IMR-90 (cell line): ENCODE measurements around the gene CFAP45. TPM values are rescaled to one million over a fixed set of nuclear protein-coding genes. Genes with fewer than 3 reads are reported as not detected.

Experiments used
- ATAC-seq: fragments of 200-7000 bp; cut with Tn5 transposase; 2 replicates; pipeline ENCODE4 v1.9.1; 2020; ENCODE audit warnings: low read depth, mild to moderate bottlenecking, moderate library complexity
- BruUV-seq: library from RNA; stranded (reverse); fragments of 400-500 nt; replicated peaks from 2 replicates; lab custom pipeline; 2021; lab: Mats Ljungman, UMichigan
- CTCF ChIA-PET: fragments of 300-600 bp; formaldehyde crosslinking; extraction: SDS; loops from one replicate; lab custom pipeline; 2021; ENCODE audit warnings: antibody characterized with exemption; lab: Yijun Ruan, JAX
- POLR2A ChIA-PET: fragments of 300-600 bp; sonication (Branson Sonifier 250); formaldehyde crosslinking; loops from one replicate; lab custom pipeline; 2022; ENCODE audit warnings: antibody characterized with exemption; ENCODE audit not compliant: unreplicated experiment; lab: Charles Lee
- DNase-seq: peaks from one replicate; pipeline ENCODE4 v3.0.0; 2013
- H2AFZ ChIP-seq: replicated peaks from 2 replicates; pipeline ENCODE3; 2013; ENCODE audit warnings: low read length, mild to moderate bottlenecking; ENCODE audit not compliant: poor library complexity
- H2AK5ac ChIP-seq: 2 replicates; pipeline ENCODE4 v1.6.1; 2013; ENCODE audit warnings: low read depth, low read length, inconsistent platforms
- H2AK9ac ChIP-seq: replicated peaks from 2 replicates; pipeline ENCODE3; 2013; ENCODE audit warnings: mild to moderate bottlenecking, low read depth, low read length, moderate library complexity; ENCODE audit not compliant: poor library complexity
- H2BK120ac ChIP-seq: 2 replicates; pipeline ENCODE4 v1.6.1; 2013; ENCODE audit warnings: low read depth, low read length, inconsistent platforms
- H2BK15ac ChIP-seq: 3 replicates; pipeline ENCODE4 v1.6.1; 2013; ENCODE audit warnings: low read depth, low read length, inconsistent platforms
- H2BK20ac ChIP-seq: 2 replicates; pipeline ENCODE4 v1.6.1; 2013; ENCODE audit warnings: low read depth, mild to moderate bottlenecking, inconsistent platforms, low read length, moderate library complexity
- H2BK5ac ChIP-seq: 2 replicates; pipeline ENCODE4 v1.6.1; 2013; ENCODE audit warnings: mild to moderate bottlenecking, low read depth, low read length, inconsistent platforms; ENCODE audit not compliant: poor library complexity, severe bottlenecking
- H3K14ac ChIP-seq: replicated peaks from 2 replicates; pipeline ENCODE4 v1.6.1; 2013; ENCODE audit warnings: low read depth, low read length, inconsistent platforms
- H3K18ac ChIP-seq: 2 replicates; pipeline ENCODE4 v1.6.1; 2013; ENCODE audit warnings: low read depth, low read length, control low read depth
- H3K23ac ChIP-seq: 2 replicates; pipeline ENCODE4 v1.6.1; 2013; ENCODE audit warnings: low read depth, low read length, inconsistent platforms
- H3K27ac ChIP-seq: 2 replicates; pipeline ENCODE4 v1.5.1; 2013; ENCODE audit warnings: mild to moderate bottlenecking, control low read depth, low read length; ENCODE audit not compliant: insufficient read depth
- H3K27me3 ChIP-seq: 2 replicates; pipeline ENCODE4 v1.6.1; 2013; ENCODE audit warnings: low read length; ENCODE audit not compliant: control insufficient read depth, insufficient read depth
- H3K36me3 ChIP-seq: 2 replicates; pipeline ENCODE4 v1.6.1; 2013; ENCODE audit warnings: low read length, mixed read lengths; ENCODE audit not compliant: control insufficient read depth, insufficient read depth
- H3K4ac ChIP-seq: 2 replicates; pipeline ENCODE4 v1.6.1; 2013; ENCODE audit warnings: low read depth, low read length, inconsistent platforms
- H3K4me1 ChIP-seq: 2 replicates; pipeline ENCODE4 v1.6.1; 2013; ENCODE audit warnings: low read length, mixed read lengths; ENCODE audit not compliant: control insufficient read depth, insufficient read depth
- H3K4me2 ChIP-seq: 2 replicates; pipeline ENCODE4 v1.6.1; 2013; ENCODE audit warnings: low read depth, mild to moderate bottlenecking, control low read depth, low read length, moderate library complexity
- H3K4me3 ChIP-seq: 2 replicates; pipeline ENCODE4 v1.5.1; 2013; ENCODE audit warnings: low read depth, mild to moderate bottlenecking, control low read depth, low read length, moderate library complexity; ENCODE audit not compliant: insufficient read depth
- H3K56ac ChIP-seq: 2 replicates; pipeline ENCODE4 v1.6.1; 2013; ENCODE audit warnings: low read length, inconsistent platforms; ENCODE audit not compliant: insufficient read depth; ENCODE audit errors: extremely low read depth
- H3K79me1 ChIP-seq, 2 experiments: 2 replicates each; pipeline ENCODE4 v1.6.1; 2013; ENCODE audit warnings: low read length in 2 of 2, inconsistent platforms in 1 of 2, low read depth in 1 of 2
- H3K9ac ChIP-seq: 2 replicates; pipeline ENCODE4 v1.6.1; 2013; ENCODE audit warnings: low read depth, low read length, control low read depth
- H3K9me1 ChIP-seq: 2 replicates; pipeline ENCODE4 v1.6.1; 2013; ENCODE audit warnings: low read length, inconsistent platforms; ENCODE audit not compliant: insufficient read depth
- H3K9me3 ChIP-seq: 2 replicates; pipeline ENCODE4 v1.6.1; 2013; ENCODE audit warnings: low read length; ENCODE audit not compliant: control insufficient read depth, insufficient read depth
- H4K20me1 ChIP-seq: 2 replicates; pipeline ENCODE4 v1.6.1; 2013; ENCODE audit warnings: low read length, inconsistent platforms; ENCODE audit not compliant: insufficient read depth
- H4K5ac ChIP-seq: 2 replicates; pipeline ENCODE4 v1.6.1; 2013; ENCODE audit warnings: mild to moderate bottlenecking, low read depth, low read length, control low read depth
- H4K8ac ChIP-seq, 2 experiments: 2 replicates each; pipeline ENCODE4 v1.6.1; 2013; ENCODE audit warnings: low read depth in 2 of 2, low read length in 2 of 2, control low read depth in 1 of 2, inconsistent platforms in 1 of 2
- H4K91ac ChIP-seq: 2 replicates; pipeline ENCODE4 v1.6.1; 2013; ENCODE audit warnings: low read depth, low read length, inconsistent platforms; ENCODE audit not compliant: insufficient read depth
- BHLHE40 ChIP-seq: fragments of 150-350 bp; IDR thresholded peaks from 2 replicates; pipeline ENCODE4 v1.6.1; 2016; ENCODE audit warnings: mild to moderate bottlenecking, low read depth, low read length
- CTCF ChIP-seq: conservative IDR thresholded peaks from 2 replicates; pipeline ENCODE4 v1.5.1; 2012; ENCODE audit warnings: mild to moderate bottlenecking, low read depth, low read length, improper control_type of control experiment
- FOS ChIP-seq: fragments of 150-350 bp; IDR thresholded peaks from 2 replicates; pipeline ENCODE4 v1.6.1; 2016; ENCODE audit warnings: low read depth, low read length
- NFE2L2 ChIP-seq: fragments of 150-350 bp; IDR thresholded peaks from 2 replicates; pipeline ENCODE4 v1.6.1; 2016; ENCODE audit warnings: low read depth, mild to moderate bottlenecking, low read length
- POLR2A ChIP-seq: IDR thresholded peaks from 2 replicates; pipeline ENCODE4 v1.6.1; 2012; ENCODE audit warnings: mild to moderate bottlenecking, low read depth, low read length
- RAD21 ChIP-seq: IDR thresholded peaks from 2 replicates; pipeline ENCODE4 v1.6.1; 2012; ENCODE audit warnings: low read length, improper control_type of control experiment
- RCOR1 ChIP-seq: IDR thresholded peaks from 2 replicates; pipeline ENCODE4 v1.6.1; 2012; ENCODE audit warnings: mild to moderate bottlenecking, low read length, improper control_type of control experiment; ENCODE audit not compliant: insufficient replicate concordance
- WGBS, 2 experiments: methylation state at CpG; one replicate each; pipeline versions ENCODE4 v1.1.5 to v1.1.7; 2013; ENCODE audit warnings: missing lambda C conversion rate in 2 of 2; ENCODE audit not compliant: insufficient read length in 1 of 2; ENCODE audit errors: extremely low coverage in 2 of 2; 5-methylcytosine and 5-hydroxymethylcytosine counted together
- dilution Hi-C: fragments of 300-500 bp; cut with HindIII; formaldehyde crosslinking; loops from one replicate; pipeline ENCODE4 v1.14.3; 2018; ENCODE audit warnings: low sequenced_read_pairs; ENCODE audit not compliant: unreplicated experiment
- in situ Hi-C: fragments of 300-500 bp; cut with MboI; formaldehyde crosslinking; loops from 3 replicates; pipeline ENCODE4 v1.14.3; 2019; ENCODE audit warnings: low sequenced_read_pairs, inconsistent platforms, mixed read lengths
- intact Hi-C: fragments of 100-400 bp; cut with micrococcal nuclease; formaldehyde crosslinking; loops from 2 replicates; pipeline ENCODE4 v1.10.0; 2022
- polyA plus RNA-seq, 3 experiments: library from polyadenylated mRNA; depleted of rRNA; stranded (reverse); fragments of >200 nt; gene quantifications; 2 replicates each; pipeline ENCODE4 v1.2.3, GENCODE V29; 2012; ENCODE audit warnings: low replicate concordance in 1 of 3
- total RNA-seq: library from RNA; depleted of rRNA; stranded (reverse); fragments of >200 nt; gene quantifications from 2 replicates; pipeline ENCODE4 v1.2.3, GENCODE V29; 2012
- TF ChIP-seq, protein P1 (sequence below): fragments of 150-350 bp; IDR thresholded peaks from 2 replicates; pipeline ENCODE4 v1.6.1; 2016; ENCODE audit warnings: low read depth, mild to moderate bottlenecking, low read length, moderate library complexity, borderline replicate concordance

CFAP45 gene
- total and polyA plus RNA-seq, 2 of the 4 experiments (the other 2 are of a cell fraction): 0.51 to 0.72 TPM

- DNase-seq (no peak), ATAC-seq (no peak)
- CTCF ChIA-PET: no interaction called here
- Histone ChIP-seq H2AK9ac (no peak overlapping the region), H3K14ac (no peak overlapping the region), H3K9me3 (no peaks in the 10 kb centered on the region), H2BK120ac (no peak overlapping the region), H3K4me1 (peaks cover 9% of the 10 kb centered on the region; the same call in 1 of the 2 replicates), H3K9me1 (no peaks in the 10 kb centered on the region), H3K23ac (no peak overlapping the region), H3K9ac (no peak overlapping the region), H3K4ac (no peak overlapping the region), H4K20me1 (0 out of 2 replicates have a peak, but pooled peaks cover 3% of the 10 kb centered on the region), H4K91ac (no peak overlapping the region), H2BK20ac (no peak overlapping the region), H2AK5ac (no peak overlapping the region), H2BK15ac (no peak overlapping the region), H3K27me3 (no peaks in the 10 kb centered on the region), H2AFZ (no peak overlapping the region), H3K56ac (no peak overlapping the region), H3K4me2 (no peak overlapping the region), H3K4me3 (no peak overlapping the region), H4K5ac (no peak overlapping the region), H4K8ac (no peak overlapping the region), H3K27ac (no peak overlapping the region), H3K79me1 (no peaks in the 10 kb centered on the region), H3K18ac (no peak overlapping the region), H2BK5ac (no peak overlapping the region), H3K36me3 (no peaks in the 10 kb centered on the region)
- in situ Hi-C loops: loop anchor here (25.0 kb wide), 1 partner anchor 686 kb away; the partner anchor contains the start of gene ACKR1
- dilution Hi-C loops: loop anchor here (25.0 kb wide), 1 partner anchor 111 kb away; the partner anchor contains the start of gene DUSP23
- POLR2A ChIA-PET: no interaction called here
- no peak for TF ChIP-seq RAD21
- TF ChIP-seq POLR2A: no peak
- TF ChIP-seq FOS: no peak
- TF ChIP-seq, protein P1, sequence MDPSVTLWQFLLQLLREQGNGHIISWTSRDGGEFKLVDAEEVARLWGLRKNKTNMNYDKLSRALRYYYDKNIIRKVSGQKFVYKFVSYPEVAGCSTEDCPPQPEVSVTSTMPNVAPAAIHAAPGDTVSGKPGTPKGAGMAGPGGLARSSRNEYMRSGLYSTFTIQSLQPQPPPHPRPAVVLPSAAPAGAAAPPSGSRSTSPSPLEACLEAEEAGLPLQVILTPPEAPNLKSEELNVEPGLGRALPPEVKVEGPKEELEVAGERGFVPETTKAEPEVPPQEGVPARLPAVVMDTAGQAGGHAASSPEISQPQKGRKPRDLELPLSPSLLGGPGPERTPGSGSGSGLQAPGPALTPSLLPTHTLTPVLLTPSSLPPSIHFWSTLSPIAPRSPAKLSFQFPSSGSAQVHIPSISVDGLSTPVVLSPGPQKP: no peak
- TF ChIP-seq BHLHE40: no peak
- TF ChIP-seq NFE2L2: no peak
- no peak for TF ChIP-seq CTCF
- TF ChIP-seq RCOR1: no peak
- no CpG with 5 or more reads among the region's 3 CpGs for WGBS, 2 experiments
- no TSS peak for BruUV-seq
- intact Hi-C loops: no loop called here
Observed at GRCh38 chr1:159898527-159898926, 1.4 kb downstream of the CFAP45 start.
